Prostate gland (tissue), 2 donors: ENCODE results near the gene NSD1. TPM values are rescaled to one million over a fixed set of nuclear protein-coding genes. Genes with fewer than 3 reads are reported as not detected.

Experiments
- DNase-seq: peaks from one replicate; pipeline ENCODE4 v3.0.0-alpha.2; 2019; ENCODE audit warnings: low spot score
- H3K27ac ChIP-seq, 2 donors: fragments of 200-600 bp; sonication (generic); 2 replicates each; pipeline ENCODE4 v1.5.1; 2017 to 2019
- H3K27me3 ChIP-seq: fragments of 200-600 bp; sonication (generic); replicated peaks from 2 replicates; pipeline ENCODE4 v1.5.1; 2019; ENCODE audit not compliant: insufficient read depth
- H3K36me3 ChIP-seq, 2 donors: fragments of 200-600 bp; sonication (generic); 1 replicate in 1 of 2; 2 replicates in 1 of 2; pipeline versions ENCODE4 v1.5.1 to v1.8.1; 2017 to 2019
- H3K4me1 ChIP-seq: fragments of 200-600 bp; sonication (generic); replicated peaks from 2 replicates; pipeline ENCODE4 v1.5.1; 2019
- H3K4me3 ChIP-seq, 2 donors: fragments of 200-600 bp; sonication (generic); 2 replicates each; pipeline ENCODE4 v1.5.1; 2017 to 2019
- H3K9me3 ChIP-seq: fragments of 200-600 bp; sonication (generic); 2 replicates; pipeline ENCODE4 v1.5.1; 2017
- POLR2A ChIP-seq: fragments of 450-650 bp; IDR thresholded peaks from one replicate; pipeline ENCODE4 v1.6.1; 2016; ENCODE audit warnings: antibody characterized with exemption, mild to moderate bottlenecking
- POLR2AphosphoS5 ChIP-seq: sonication (generic); formaldehyde crosslinking; IDR thresholded peaks from one replicate; pipeline ENCODE4 v1.6.1; 2017; ENCODE audit warnings: antibody characterized with exemption
- WGBS: methylation state at CpG from one replicate; pipeline ENCODE4 v1.1.5; 2018; 5-methylcytosine and 5-hydroxymethylcytosine counted together
- intact Hi-C: fragments of 100-400 bp; cut with DNase I; formaldehyde crosslinking; loops from one replicate; pipeline ENCODE4 v1.14.2; 2022
- total RNA-seq, 2 donors: library from RNA; depleted of rRNA; stranded (reverse); fragments of >200 nt; gene quantifications; one replicate each; pipeline ENCODE4 v1.1.0, GENCODE V29; 2016
- TF ChIP-seq, protein P1 (sequence below), 4 experiments: fragments of 200-600 bp in 2 of 4; fragments of 450-650 bp in 2 of 4; sonication (generic) in 2 of 4; IDR thresholded peaks; 1 replicate in 3 of 4; 2 replicates in 1 of 4; pipeline ENCODE4 v1.5.1; 2016 to 2019; ENCODE audit warnings: antibody characterized with exemption in 4 of 4, mild to moderate bottlenecking in 2 of 4, moderate library complexity in 2 of 4

NSD1 gene
- total RNA-seq, 2 donors from 2014 or later, result 37.2 to 53.9 TPM

DNA sequence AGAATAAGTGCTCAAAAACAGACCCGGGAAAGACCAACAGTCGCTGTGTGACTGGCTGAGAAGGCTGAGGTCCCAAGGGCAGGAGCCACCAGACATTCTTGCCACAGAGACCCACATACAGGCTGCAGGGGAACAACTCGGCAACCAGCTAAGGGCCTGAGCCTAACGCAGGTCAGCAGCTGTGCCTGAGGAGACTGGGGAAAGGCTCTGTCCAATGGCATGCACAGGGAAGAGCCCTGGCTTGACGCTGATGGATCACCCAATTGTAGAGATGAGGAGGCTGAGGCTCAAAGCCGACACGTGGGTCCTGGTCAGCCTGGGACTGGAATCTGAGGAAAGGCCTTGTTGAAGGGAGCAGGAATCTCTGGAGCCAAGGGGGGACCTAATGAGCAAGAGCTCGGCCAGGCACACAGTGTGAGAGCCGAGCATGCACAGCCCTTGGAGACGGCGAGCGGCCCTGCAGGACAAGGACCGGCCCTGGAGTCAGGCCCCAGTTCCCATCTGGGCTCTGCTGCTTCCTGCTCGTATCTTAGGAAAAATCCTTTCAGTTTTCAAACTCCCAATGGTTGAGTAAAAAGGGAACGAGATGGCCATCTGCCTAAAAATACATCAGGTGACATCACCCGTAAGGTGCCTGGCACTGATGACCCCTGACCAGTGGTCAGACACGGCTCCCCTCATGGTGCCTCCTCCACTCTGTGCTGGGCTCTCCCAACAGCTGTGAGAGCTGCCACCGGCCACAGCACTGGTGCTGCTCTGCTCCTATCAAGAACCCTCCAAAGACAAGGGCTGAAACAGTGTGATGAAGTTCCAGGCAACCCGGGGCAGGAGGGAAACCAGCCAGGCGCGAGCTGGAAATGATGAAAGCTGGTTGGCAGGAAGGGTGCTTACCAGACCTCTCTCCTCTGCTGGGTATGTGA is 201.5 kb downstream of the NSD1 start:
- no peak for DNase-seq
- H3K4me3 ChIP-seq, result no peak overlapping the region
- TF ChIP-seq, protein P1, sequence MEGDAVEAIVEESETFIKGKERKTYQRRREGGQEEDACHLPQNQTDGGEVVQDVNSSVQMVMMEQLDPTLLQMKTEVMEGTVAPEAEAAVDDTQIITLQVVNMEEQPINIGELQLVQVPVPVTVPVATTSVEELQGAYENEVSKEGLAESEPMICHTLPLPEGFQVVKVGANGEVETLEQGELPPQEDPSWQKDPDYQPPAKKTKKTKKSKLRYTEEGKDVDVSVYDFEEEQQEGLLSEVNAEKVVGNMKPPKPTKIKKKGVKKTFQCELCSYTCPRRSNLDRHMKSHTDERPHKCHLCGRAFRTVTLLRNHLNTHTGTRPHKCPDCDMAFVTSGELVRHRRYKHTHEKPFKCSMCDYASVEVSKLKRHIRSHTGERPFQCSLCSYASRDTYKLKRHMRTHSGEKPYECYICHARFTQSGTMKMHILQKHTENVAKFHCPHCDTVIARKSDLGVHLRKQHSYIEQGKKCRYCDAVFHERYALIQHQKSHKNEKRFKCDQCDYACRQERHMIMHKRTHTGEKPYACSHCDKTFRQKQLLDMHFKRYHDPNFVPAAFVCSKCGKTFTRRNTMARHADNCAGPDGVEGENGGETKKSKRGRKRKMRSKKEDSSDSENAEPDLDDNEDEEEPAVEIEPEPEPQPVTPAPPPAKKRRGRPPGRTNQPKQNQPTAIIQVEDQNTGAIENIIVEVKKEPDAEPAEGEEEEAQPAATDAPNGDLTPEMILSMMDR (IDR thresholded peaks at IDR 0.05), result no peak
- TF ChIP-seq POLR2A (no peak), POLR2AphosphoS5 (no peak)
- H3K36me3 ChIP-seq, result peaks cover 6 to 35% of the 10 kb centered on the region in 2 donors
- no peak overlapping the region for H3K27ac ChIP-seq
- WGBS, result 84% methylated on average over 21 of the region's 21 CpGs
- no peaks in the 10 kb centered on the region for H3K27me3 ChIP-seq
- no peaks in the 10 kb centered on the region for H3K9me3 ChIP-seq
- intact Hi-C loops, result no loop called here
- H3K4me1 ChIP-seq, result no peaks in the 10 kb centered on the region

DNA sequence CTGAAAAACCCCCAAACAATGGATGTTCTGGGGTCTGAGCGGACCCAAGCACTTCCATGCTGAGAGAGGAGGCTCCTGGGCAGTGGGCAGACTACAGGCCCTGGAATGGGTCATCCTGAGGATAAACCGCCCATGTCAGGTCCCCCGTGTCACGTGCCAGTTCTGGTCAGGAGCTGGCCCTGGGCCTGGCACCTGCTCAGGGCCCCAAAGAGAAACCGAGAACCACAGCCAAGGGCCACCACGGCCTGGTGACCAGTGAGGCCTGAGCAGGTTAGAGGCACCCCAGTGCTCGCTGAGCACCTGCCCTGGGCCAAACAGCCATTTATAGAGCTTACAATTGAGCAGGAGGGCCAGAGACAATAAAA is 202.1 kb downstream of the NSD1 start:
- WGBS, result 95% methylated on average over 7 of the region's 7 CpGs
- H3K4me3 ChIP-seq, result no peak overlapping the region
- H3K36me3 ChIP-seq, result peaks cover 6 to 35% of the 10 kb centered on the region in 2 donors

DNA sequence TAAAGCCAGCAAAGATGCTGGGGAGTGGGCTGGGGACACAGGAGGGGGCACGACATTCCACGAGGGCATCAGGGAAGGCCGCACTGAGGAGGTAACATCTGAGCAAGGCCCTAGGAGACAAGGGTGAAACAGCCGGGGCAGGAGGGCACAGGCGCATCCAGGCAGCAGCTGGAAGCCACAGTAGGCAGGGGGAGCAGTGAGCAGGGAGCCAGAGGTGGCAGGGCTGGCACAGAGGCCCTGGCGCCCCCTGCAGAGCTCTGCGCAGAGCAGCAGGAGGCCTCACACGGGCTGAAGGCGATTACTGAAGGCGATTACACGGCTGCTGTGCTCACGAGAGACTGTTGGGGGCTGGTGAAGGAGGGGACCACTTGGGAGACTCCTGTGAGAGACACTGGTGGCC is 202.5 kb downstream of the NSD1 start:
- DNase-seq, result no peak
- no peak overlapping the region for H3K4me3 ChIP-seq
- 63% methylated on average over 12 of the region's 12 CpGs for whole genome bisulfite sequencing
- peaks cover 6 to 35% of the 10 kb centered on the region in 2 donors for H3K36me3 ChIP-seq
- H3K27me3 ChIP-seq, result no peaks in the 10 kb centered on the region
- no peaks in the 10 kb centered on the region for H3K9me3 ChIP-seq
- H3K4me1 ChIP-seq, result no peaks in the 10 kb centered on the region
- no peak for TF ChIP-seq POLR2AphosphoS5
- TF ChIP-seq POLR2A, result no peak
- TF ChIP-seq, protein P1 (IDR thresholded peaks at IDR 0.05), result no peak
- no peak overlapping the region for H3K27ac ChIP-seq
- intact Hi-C loops, result no loop called here

More for the DNA sequence above, 202.1 kb downstream of the NSD1 start:
- no peak for TF ChIP-seq POLR2A
- no peak for TF ChIP-seq POLR2AphosphoS5
- TF ChIP-seq, protein P1 (IDR thresholded peaks at IDR 0.05), result no peak
- no peak for DNase-seq
- no peak overlapping the region for H3K27ac ChIP-seq
- no peaks in the 10 kb centered on the region for H3K9me3 ChIP-seq
- H3K4me1 ChIP-seq, result no peaks in the 10 kb centered on the region
- intact Hi-C loops, result no loop called here
- H3K27me3 ChIP-seq, result no peaks in the 10 kb centered on the region

DNA sequence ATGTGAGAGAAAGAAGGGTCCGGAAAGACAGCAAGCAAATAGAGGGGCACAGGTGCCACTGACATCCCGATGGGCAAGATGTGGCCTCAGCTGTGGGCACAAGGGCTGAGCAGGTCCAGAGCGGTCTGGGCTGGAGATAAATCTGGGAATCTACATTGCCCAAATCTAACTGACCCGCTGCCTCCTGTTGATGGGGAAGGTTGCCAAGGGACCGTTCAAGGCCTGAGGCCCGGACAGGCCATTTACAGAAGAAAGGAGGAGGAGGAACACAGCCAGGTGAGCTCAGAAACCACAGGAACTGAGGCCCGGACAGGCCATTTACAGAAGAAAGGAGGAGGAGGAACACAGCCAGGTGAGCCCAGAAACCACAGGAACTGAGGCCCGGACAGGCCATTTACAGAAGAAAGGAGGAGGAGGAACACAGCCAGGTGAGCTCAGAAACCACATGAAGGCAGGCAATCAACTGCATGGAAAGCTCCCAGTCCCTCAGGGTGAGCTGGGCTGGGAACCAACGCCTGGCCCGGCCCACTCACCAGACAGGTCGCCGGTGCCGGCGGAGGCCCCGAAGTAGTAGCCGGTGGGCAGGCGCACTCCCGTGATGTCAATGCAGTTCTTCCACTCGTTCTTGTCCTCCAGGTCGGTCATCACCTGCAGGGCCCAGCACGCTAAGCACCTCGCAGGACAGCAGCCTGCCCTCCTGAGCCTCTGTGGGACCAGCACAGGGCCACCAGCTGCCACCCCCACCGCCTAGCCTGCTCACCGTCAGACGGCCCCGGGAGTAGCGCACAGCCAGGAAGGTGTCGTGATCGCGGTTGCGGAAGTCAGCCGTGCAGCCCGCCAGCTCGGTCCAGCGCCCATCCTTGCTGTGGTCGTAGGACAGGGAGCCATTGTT is 203.3 kb downstream of the NSD1 start:
- no peak overlapping the region for H3K4me3 ChIP-seq
- intact Hi-C loops, result no loop called here
- no peaks in the 10 kb centered on the region for H3K27me3 ChIP-seq
- TF ChIP-seq POLR2AphosphoS5 (no peak), POLR2A (no peak)
- TF ChIP-seq, protein P1 (IDR thresholded peaks at IDR 0.05), result no peak
- no peak for DNase-seq
- H3K36me3 ChIP-seq, result peaks cover 6 to 32% of the 10 kb centered on the region in 2 donors
- WGBS, result 92% methylated on average over 33 of the region's 36 CpGs
- no peaks in the 10 kb centered on the region for H3K9me3 ChIP-seq
- H3K4me1 ChIP-seq, result no peaks in the 10 kb centered on the region
- H3K27ac ChIP-seq, result no peak overlapping the region
